GM19239 (cell line): ENCODE results near the gene HIC2.
"Not testable (repeated sequence)": the region's sequence is repeated elsewhere in the genome, so short reads cannot be mapped to it uniquely, and the experiment has no call there.

ENCODE experiments used
- DNase-seq: peaks from one replicate; pipeline ENCODE4 v3.0.0; 2011; ENCODE audit warnings: low spot score; ENCODE audit not compliant: insufficient read length
- FAIRE-seq: peaks from 2 replicates; lab custom pipeline; 2011; peaks lifted over from hg19 to GRCh38; lab: Jason Lieb, UNC

Gene HIC2

GRCh38 chr22:21448627-21449416 lies 31.7 kb downstream of the HIC2 start:
- no peak for FAIRE-seq
- no peak for DNase-seq

- no peak for FAIRE-seq
Observed at GRCh38 chr22:21449531-21450319, 32.6 kb downstream of the HIC2 start.

DNA sequence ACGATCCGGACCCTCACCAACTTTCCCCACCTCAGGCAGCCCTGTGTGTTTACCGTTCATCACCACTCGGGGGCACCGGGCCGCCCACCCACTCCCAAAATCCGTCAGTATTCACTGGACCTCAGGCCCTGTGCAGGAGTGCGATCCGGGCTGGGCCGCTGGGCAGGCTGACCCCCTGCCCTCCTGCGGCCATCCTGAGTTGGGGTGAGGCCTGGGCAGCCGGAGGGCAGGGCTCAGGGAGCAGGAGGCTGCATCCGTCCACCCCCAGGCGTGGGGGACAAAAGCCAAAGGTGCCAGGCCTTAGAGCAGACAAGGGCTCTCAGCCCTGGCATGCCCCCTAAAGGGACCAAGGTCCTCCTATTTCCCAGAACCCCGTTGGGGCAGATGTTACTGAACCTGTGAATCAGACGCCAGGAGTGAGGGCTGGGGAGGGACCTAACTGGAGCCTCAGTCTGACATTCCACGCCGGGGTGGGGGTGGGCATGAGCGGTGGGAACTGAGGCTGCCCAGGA lies 33.2 kb downstream of the HIC2 start:
- DNase-seq (no peak), FAIRE-seq (no peak)

More at GRCh38 chr22:21449531-21450319, 32.6 kb downstream of the HIC2 start:
- DNase-seq = no peak

- DNase-seq (no peak), FAIRE-seq (no peak)
Observed at GRCh38 chr22:21450858-21451353, 33.7 kb downstream of the HIC2 start.

- FAIRE-seq (no peak), DNase-seq (no peak)
Observed at GRCh38 chr22:21451545-21452520, 34.7 kb downstream of the HIC2 start.

DNA sequence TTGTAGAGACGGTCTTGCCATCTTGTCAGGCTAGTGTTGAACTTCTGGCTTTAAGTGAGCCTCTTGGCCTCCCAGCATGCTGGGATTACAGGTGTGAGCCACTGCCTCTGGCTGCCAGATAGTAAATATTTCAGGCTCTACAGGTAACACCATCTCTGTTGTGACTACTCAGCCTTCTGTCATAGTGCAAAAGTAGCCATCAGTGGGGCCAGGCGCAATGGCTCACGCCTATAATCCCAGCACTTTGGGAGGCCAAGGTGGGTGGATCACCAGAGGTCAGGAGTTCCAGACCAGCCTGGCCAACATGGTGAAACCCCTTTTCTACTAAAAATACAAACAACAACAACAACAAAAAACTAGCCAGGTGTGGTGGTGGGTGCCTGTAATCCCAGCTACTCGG lies 35.5 kb downstream of the HIC2 start:
- DNase-seq, FAIRE-seq: not testable (repeated sequence)

DNA sequence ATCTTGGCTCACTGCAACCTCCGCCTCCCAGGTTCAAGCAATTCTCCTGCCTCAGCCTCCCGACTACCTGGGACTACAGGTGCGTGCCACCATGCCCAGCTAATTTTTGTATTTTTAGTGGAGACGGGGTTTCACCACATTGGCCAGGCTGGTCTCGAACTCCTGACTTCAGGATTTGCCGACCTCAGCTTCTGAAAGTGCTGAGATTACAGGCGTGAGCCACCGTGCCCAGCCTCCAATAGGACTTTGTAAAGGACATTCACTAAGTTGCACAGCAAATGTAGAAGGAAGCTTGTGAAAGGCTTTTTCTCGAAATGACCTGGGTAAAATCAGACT lies 37.8 kb downstream of the HIC2 start:
- DNase-seq, FAIRE-seq: not testable (repeated sequence)

DNA sequence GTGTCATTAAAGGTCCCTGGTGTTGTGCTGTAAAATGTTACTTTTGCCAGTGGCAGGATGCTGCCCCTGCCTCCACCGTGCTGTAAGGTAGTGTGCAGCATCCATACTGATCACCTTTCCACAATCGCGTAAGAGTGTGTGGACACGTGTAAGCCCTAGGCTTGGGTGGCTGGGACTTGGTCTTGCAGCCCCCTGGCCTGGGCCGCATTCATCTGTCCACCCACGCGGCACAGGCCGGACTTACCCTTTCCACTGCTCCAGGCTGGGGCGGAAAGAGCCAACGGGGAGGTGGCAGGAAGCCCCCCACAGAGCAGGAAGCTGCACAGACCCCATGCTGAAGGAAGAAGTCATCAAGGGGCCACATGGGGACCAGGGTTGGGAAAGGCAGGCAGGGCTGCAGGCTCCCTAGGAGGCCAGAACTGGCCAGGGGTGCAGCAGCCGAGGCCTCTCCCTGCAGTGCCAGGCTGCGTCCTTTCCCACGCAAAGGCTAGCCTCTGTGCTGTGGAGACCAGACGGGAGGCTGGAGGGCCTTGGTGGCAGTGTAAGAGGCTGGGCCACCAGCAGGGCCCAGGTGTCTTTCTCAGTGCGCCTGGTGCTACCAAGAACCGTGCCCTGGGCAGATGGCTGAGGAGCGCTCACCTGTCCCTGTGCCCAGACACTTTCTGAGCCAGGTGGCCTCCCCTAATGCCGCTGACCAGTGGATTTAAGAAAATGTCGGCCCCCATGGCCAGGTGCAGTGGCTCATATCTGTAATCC lies 38.3 kb downstream of the HIC2 start:
- no peak for FAIRE-seq
- no peak for DNase-seq

DNA sequence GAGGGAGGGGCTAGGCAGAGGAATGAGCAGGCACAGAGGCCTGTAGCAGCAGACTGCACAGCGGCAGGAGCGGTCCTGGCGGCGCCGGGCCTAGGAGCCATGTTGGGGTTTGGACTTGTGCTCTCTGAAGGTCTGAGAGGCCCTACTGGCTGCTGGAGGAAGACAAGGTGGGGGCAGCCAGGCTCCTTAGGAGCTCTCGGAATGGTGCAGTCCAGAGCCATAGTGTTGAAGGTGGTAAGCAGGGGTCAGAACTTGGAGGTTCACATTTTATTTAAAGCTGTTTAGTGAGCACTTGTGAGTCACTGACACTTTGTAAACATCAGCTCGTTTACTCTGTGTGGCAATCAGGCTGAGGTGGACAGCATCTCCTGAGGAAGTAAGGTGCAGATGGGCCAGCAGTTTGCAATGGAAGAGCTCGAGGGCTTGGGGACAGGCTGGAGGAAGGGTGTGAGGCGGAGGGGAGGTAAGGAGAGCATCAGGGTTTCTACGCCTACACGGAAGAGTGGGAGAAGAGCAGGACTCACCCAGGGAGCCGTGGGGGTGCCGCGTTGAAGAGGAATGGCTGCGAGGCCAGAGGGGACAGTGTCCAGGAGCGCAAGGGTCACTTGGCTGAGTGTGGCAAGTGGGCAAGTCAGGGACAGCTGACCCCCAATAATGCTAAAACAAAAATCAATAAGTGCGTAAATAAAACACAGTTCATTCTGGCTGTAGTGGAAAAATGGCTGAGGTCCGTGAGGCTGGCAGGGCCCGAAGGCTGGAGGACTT lies 40.0 kb downstream of the HIC2 start:
- no peak for DNase-seq

GRCh38 chr22:21462672-21463071 lies 45.5 kb downstream of the HIC2 start:
- FAIRE-seq = not testable (repeated sequence)

More for the DNA sequence above, 40.0 kb downstream of the HIC2 start:
- FAIRE-seq = no peak

GRCh38 chr22:21467337-21468193 lies 50.4 kb downstream of the HIC2 start, which contains the start of gene TMEM191C:
TMEM191C (plus strand) TSS chr22:21467387; CDS start chr22:21467460, 73 bp downstream.
- DNase-seq, FAIRE-seq: not testable (repeated sequence)

More at GRCh38 chr22:21462672-21463071, 45.5 kb downstream of the HIC2 start:
- DNase-seq = not testable (repeated sequence)

DNA sequence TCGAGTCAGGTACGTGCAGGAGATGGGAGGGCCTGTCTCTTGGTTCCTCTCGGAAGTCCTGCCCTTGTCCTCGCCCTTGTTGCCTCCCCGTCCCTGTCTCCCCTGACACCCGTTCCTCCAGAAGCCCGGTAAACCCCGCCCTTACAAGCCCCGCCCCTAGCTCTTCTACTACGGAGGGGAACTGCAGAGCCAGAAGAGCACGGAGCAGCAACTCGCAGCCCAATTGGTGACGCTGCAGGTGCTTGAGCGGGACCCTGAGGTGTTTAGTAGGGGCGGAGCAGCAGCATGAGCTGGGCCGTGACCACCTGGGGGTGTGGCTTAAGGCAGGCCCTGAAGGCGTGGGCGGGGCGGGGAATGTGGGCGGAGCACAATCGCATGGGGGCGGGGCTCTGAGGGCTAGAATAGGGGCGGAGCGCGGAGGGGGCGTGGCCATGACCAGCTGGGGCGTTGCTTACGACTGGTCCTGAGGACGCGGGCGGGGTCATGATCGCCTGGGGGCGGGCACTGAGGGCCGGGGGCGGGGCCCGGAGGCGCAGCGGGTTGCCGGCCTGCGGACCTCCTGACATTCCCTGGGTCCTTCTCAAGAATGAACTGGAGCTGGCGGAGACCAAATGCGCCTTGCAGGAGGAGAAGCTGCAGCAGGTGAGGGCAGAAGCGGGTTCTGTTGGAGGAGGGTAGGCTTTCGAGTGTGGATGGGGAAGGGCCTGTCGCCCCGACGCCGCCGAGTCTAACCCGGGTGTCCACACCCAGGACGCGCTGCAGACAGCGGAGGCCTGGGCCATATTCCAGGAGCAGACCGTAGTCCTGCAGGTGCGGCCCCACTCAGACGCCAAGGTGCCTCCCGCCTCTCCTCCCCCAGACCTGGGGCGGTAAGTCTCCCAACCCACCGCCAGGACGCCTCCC lies 51.3 kb downstream of the HIC2 start:
- FAIRE-seq, DNase-seq: not testable (repeated sequence)

DNA sequence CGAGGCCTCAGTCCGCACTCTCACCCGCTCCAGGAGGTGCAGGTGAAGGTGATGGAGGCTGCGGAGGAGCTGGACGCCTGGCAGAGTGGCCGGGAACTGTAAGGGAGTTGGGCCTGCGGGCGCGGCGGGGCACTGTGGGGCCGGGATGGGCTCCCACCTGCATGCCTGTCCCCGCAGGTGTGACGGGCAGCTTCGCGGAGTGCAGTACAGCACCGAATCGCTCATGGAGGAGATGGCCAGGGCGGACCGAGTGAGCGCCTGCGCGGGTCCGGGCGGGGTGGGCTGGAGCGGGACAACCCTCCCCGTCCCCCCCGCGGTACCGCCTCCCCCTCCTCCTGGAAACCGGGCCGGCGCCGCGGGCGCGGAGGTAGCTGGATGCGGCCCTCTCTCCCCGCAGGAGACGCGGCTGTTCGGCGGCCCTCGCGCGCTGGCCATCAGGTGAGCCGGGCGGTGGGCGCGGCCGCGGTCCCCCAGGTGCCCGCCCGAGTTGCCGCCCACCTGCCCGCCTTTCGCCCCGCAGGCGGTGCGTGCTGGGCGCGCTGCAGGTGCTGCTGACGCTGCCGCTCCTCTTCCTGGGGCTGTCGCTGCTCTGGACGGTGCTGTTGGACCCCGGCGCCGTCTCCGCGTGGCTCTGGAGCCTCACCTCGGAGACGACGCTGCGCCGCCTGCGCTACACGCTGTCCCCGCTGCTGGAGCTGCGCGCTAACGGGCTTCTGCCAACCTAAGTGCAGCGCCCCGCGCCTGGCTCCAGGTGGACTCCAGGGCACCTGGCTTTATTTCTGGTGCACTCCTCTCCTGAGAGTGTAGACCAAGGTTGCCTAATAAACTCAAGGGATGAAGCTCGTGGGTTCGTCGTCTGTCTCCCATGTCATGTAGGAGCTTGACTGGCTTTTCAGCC lies 52.2 kb downstream of the HIC2 start:
- not testable (repeated sequence) for FAIRE-seq, DNase-seq

DNA sequence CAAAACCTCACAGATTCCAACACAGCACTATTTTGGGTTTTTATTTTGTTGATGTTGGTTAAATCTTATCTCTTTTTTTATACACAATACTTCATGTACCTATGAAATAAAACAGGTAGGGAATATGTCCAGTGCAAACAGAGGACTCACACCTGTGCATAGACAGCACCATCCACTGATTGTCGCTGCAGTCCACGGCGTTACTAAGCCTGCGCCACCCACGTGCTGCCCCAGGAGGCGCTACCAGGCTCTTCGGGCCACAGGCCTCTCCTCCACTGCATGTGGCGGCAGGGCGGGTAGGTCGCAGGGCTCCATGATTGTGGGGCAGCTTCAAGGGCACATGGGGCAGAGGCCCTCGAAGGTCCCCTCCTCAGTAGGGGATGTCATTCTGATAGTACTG lies 55.8 kb downstream of the HIC2 start:
- FAIRE-seq, DNase-seq: not testable (repeated sequence)

DNA sequence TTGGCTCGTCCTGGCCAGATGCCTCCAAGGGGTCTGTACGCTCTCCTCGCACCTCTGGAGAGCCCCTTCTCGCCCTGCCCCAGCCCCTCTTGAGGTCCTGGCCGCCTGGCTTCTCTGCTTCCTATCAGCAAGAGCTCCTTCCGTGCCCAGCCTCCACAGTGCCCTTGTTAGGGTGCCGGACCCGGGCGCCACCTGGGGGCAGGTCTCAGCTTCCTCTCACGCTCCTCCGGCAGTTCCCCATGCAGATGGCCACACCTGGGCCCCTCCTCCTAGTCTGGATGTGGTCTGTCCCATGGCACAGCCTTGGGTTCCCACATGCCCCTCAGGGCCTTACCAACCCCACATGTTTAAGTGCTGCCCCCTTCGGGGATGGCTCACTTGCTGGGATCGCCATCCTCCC lies 56.5 kb downstream of the HIC2 start:
- DNase-seq, FAIRE-seq: not testable (repeated sequence)
